Gastrocnemius medialis (tissue), 4 donors: ENCODE measurements around the gene GGACT. TPM values are rescaled to one million over a fixed set of nuclear protein-coding genes. Genes with fewer than 3 reads are reported as not detected.
A peak's percentile ranks its signal among the peaks of the same experiment; 100 is the strongest.

Experiments
- ATAC-seq, 2 donors: fragments of 150-250 bp; one replicate each; pipeline ENCODE4 v1.9.1; 2016
- DNase-seq, 2 donors: peaks; one replicate each; pipeline ENCODE4 v3.0.0-alpha.2; 2019
- H3K27ac ChIP-seq, 4 donors: fragments of 200-600 bp; sonication (generic); 1 replicate in 1 of 4; 2 replicates in 3 of 4; pipeline ENCODE4 v1.5.1; 2016 to 2018; ENCODE audit warnings: mild to moderate bottlenecking in 2 of 4, moderate library complexity in 1 of 4
- H3K27me3 ChIP-seq, 3 donors: fragments of 200-600 bp; sonication (generic) in 2 of 3; 1 replicate in 1 of 3; 2 replicates in 2 of 3; pipeline versions ENCODE4 v1.5.1 to v1.6.0; 2016 to 2019; ENCODE audit warnings: mild to moderate bottlenecking in 1 of 3, moderate library complexity in 1 of 3
- H3K36me3 ChIP-seq, 2 donors: fragments of 200-600 bp; sonication (generic) in 1 of 2; one replicate each; pipeline ENCODE4 v1.5.1; 2017 to 2018
- H3K4me1 ChIP-seq, 2 donors: fragments of 200-600 bp; sonication (generic) in 1 of 2; one replicate each; pipeline ENCODE4 v1.5.1; 2016 to 2017; ENCODE audit warnings: mild to moderate bottlenecking in 2 of 2
- H3K4me3 ChIP-seq, 4 donors: fragments of 200-600 bp; sonication (generic) in 3 of 4; 1 replicate in 1 of 4; 2 replicates in 3 of 4; pipeline ENCODE4 v1.5.1; 2016 to 2019; ENCODE audit warnings: mild to moderate bottlenecking in 2 of 4
- H3K9me3 ChIP-seq, 3 donors: fragments of 200-600 bp; sonication (generic) in 2 of 3; 1 replicate in 1 of 3; 2 replicates in 2 of 3; pipeline ENCODE4 v1.5.1; 2016 to 2019
- POLR2A ChIP-seq, 2 donors: fragments of 450-650 bp; IDR thresholded peaks; one replicate each; pipeline ENCODE4 v1.6.1; 2017; ENCODE audit warnings: antibody characterized with exemption in 2 of 2, mild to moderate bottlenecking in 2 of 2, moderate library complexity in 2 of 2
- in situ Hi-C, 4 donors: fragments of 200-750 bp; cut with MboI; loops; one replicate each; pipeline versions ENCODE4 v1.15.0 to v1.8.0; 2017; ENCODE audit warnings: low sequenced_read_pairs in 4 of 4
- intact Hi-C: fragments of 100-400 bp; cut with DNase I; formaldehyde crosslinking; loops from one replicate; pipeline ENCODE4 v1.15.1; 2023; ENCODE audit warnings: low total_unique reads
- total RNA-seq, 4 donors: library from RNA; depleted of rRNA; stranded (reverse); fragments of >200 nt; gene quantifications; one replicate each; pipeline versions ENCODE4 v1.1.0 to v1.2.3, GENCODE V29; 2016
- TF ChIP-seq, protein P1 (sequence below), 5 experiments: fragments of 450-650 bp in 3 of 5; fragments of 200-600 bp in 2 of 5; sonication (generic) in 2 of 5; IDR thresholded peaks in 4 of 5; conservative IDR thresholded peaks in 1 of 5; 1 replicate in 4 of 5; 2 replicates in 1 of 5; pipeline ENCODE4 v1.5.1; 2016 to 2019; ENCODE audit warnings: antibody characterized with exemption in 5 of 5, mild to moderate bottlenecking in 3 of 5, moderate library complexity in 3 of 5

The GGACT gene
- total RNA-seq, 4 donors from 2014 or later = 0.56 to 1.5 (median 0.83) TPM

DNA sequence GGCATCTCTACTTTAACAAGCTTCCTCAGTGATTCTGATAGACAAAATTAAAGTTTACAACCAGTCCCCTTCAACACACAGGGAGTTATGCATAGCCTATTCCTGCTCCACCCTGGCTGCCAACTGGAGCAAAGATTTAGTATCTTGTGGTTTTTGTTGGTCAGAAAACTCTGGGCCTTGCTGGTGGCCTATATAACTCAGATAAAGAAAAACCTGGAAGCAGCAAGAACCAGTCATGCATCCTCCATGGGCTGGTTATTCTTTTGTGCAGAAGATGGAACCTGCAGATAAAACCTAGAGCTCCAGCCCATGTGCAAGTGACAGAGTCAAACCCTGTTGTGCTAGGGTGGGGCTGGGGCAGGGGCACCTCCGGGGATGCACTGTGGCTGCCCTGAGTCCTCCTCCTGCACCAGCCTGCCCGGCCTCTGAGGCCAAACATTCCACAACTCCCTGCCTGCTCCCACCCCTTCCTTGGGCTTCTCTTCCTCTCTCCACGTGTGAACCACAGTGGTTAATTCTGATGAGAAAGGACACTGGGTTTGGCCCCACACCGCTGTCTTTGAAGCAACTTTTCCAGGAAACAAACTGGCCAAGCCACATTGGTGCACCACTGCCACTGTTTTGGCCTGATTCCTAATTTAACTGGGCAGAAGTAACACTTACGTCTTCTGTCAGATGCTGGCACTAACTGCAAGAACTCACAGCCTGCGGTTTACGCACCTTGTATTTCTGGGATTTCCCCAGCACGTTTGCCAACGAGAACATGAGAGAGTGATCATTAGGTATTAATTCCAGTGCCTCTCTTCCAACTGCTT lies 23.3 kb upstream of the GGACT start:
- peaks cover 0 to 3% of the 10 kb centered on the region in 2 donors for H3K4me1 ChIP-seq
- no peak overlapping the region for H3K4me3 ChIP-seq
- peaks cover 0 to 3% of the 10 kb centered on the region in 2 donors for H3K36me3 ChIP-seq
- TF ChIP-seq, protein P1, sequence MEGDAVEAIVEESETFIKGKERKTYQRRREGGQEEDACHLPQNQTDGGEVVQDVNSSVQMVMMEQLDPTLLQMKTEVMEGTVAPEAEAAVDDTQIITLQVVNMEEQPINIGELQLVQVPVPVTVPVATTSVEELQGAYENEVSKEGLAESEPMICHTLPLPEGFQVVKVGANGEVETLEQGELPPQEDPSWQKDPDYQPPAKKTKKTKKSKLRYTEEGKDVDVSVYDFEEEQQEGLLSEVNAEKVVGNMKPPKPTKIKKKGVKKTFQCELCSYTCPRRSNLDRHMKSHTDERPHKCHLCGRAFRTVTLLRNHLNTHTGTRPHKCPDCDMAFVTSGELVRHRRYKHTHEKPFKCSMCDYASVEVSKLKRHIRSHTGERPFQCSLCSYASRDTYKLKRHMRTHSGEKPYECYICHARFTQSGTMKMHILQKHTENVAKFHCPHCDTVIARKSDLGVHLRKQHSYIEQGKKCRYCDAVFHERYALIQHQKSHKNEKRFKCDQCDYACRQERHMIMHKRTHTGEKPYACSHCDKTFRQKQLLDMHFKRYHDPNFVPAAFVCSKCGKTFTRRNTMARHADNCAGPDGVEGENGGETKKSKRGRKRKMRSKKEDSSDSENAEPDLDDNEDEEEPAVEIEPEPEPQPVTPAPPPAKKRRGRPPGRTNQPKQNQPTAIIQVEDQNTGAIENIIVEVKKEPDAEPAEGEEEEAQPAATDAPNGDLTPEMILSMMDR (IDR thresholded peaks at IDR 0.05 in 4 of 5, conservative IDR thresholded peaks at IDR 0.05 in 1 of 5) = no peak
- no peak for TF ChIP-seq POLR2A (IDR thresholded peaks at IDR 0.05)
- H3K27me3 ChIP-seq = no peaks in the 10 kb centered on the region
- intact Hi-C loops = no loop called here
- DNase-seq = no peak
- no peaks in the 10 kb centered on the region for H3K9me3 ChIP-seq
- no peak overlapping the region for H3K27ac ChIP-seq
- in situ Hi-C loops = no loop called here
- ATAC-seq = peak in 1 of 2 donors; percentile 54

DNA sequence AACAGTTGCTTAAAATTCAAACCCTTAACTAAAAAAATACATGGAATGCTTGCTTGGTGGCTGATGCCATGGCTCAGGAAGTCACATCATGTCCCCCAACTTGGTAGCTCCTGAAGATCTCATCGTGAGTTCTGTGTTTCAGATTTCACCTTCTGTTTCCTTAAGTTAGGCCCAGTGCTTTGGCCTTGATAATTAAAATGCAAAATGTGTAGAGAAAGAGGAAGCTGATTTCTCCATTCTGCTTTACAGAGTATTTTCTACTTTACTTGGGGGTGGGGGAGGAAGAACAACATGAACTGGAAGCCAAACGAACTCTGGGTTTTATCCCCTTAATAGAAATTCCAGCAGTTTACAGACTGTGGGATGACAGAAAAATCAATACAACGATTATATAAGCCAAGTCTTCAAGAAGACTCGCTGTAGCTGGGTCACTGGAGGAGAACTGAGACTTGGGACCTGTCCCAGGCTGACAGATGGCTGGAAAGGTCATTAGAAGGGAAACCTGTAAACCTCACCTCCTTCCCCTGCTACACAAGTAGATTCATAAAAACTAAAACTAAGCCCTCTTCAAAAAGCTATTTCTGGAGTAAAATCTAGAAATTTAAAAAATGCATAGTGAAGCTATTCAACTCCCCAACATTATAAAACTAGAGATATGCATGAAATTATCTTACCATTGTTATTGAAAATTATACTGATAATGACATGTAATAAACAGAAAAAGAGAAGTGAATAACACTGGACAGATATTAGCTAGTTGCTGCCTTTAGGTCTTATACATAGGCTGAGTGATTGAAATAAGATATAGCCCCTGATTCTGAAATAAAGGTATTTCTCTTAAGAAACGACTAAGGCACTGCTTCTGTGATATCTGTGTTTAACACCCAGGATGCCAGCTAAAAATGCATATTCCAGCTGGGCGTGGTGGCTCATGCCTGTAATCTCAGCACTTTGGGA lies 22.1 kb upstream of the GGACT start:
- in situ Hi-C loops = no loop called here
- Histone ChIP-seq H3K27me3 (no peaks in the 10 kb centered on the region), H3K4me1 (peaks cover 0 to 3% of the 10 kb centered on the region in 2 donors), H3K4me3 (no peak overlapping the region), H3K9me3 (no peaks in the 10 kb centered on the region), H3K36me3 (peaks cover 0 to 3% of the 10 kb centered on the region in 2 donors), H3K27ac (no peak overlapping the region)
- ATAC-seq = no peak
- DNase-seq = no peak
- TF ChIP-seq, protein P1 (IDR thresholded peaks at IDR 0.05 in 4 of 5, conservative IDR thresholded peaks at IDR 0.05 in 1 of 5) = no peak
- TF ChIP-seq POLR2A (IDR thresholded peaks at IDR 0.05) = no peak
- intact Hi-C loops = no loop called here

DNA sequence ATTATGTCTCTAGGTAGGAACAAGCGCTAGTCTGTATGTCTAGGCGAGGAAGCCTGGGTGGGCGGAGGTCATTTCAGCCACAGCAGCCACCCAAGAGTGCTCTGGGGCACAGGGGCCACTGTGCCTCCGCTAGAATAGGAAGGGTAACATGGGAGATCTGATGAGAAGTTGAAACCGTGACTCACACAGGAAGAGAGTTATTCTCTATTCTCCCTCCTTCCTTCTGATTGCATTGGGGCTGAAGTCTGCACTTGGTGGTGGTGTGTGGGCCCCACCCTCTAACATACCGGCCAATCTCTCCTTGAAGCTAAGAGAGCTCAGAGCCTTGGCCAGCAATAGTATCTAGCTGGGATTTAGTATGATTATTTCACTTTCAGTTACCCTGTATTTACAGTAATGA lies 20.3 kb upstream of the GGACT start:
- Histone ChIP-seq H3K36me3 (peaks cover 0 to 3% of the 10 kb centered on the region in 2 donors), H3K4me1 (peaks cover 0 to 3% of the 10 kb centered on the region in 2 donors), H3K4me3 (no peak overlapping the region), H3K27me3 (no peaks in the 10 kb centered on the region), H3K27ac (no peak overlapping the region), H3K9me3 (no peaks in the 10 kb centered on the region)
- intact Hi-C loops = no loop called here
- TF ChIP-seq POLR2A (IDR thresholded peaks at IDR 0.05) = no peak
- TF ChIP-seq, protein P1 (IDR thresholded peaks at IDR 0.05 in 4 of 5, conservative IDR thresholded peaks at IDR 0.05 in 1 of 5) = no peak
- ATAC-seq (no peak), DNase-seq (no peak)
- in situ Hi-C loops = no loop called here

DNA sequence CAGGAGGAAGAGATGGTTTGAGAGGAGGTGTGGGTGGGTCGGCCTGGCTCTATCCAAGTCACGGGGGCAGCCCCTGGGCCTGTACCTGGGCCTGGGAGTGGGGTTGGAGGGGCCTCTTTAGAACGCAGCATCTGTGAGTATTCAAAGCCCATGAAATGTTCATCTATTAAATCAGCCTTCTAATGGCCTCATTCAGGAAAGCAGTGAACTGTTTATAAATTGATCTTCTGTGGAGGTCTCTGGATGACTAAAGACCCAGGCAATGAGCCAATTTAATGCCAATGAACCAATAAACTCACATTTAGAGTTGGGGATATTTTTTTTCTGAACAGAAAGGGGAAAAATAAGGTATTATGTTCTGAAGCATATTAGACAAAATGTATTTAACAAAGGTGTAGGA lies 19.9 kb upstream of the GGACT start:
- DNase-seq = no peak
- no peak for ATAC-seq
- in situ Hi-C loops = no loop called here
- Histone ChIP-seq H3K9me3 (no peaks in the 10 kb centered on the region), H3K4me3 (no peak overlapping the region), H3K36me3 (peaks cover 0 to 3% of the 10 kb centered on the region in 2 donors), H3K27ac (no peak overlapping the region), H3K4me1 (peaks cover 0 to 3% of the 10 kb centered on the region in 2 donors), H3K27me3 (no peaks in the 10 kb centered on the region)
- TF ChIP-seq, protein P1 (IDR thresholded peaks at IDR 0.05 in 4 of 5, conservative IDR thresholded peaks at IDR 0.05 in 1 of 5) = no peak
- TF ChIP-seq POLR2A (IDR thresholded peaks at IDR 0.05) = no peak
- intact Hi-C loops = no loop called here
